ENCODE results near the gene CCDC149. TPM values are rescaled to one million over a fixed set of nuclear protein-coding genes. Genes with fewer than 3 reads are reported as not detected.

Gene CCDC149
- total RNA-seq, 1 experiment from 2014 or later = 3.6 TPM

DNA sequence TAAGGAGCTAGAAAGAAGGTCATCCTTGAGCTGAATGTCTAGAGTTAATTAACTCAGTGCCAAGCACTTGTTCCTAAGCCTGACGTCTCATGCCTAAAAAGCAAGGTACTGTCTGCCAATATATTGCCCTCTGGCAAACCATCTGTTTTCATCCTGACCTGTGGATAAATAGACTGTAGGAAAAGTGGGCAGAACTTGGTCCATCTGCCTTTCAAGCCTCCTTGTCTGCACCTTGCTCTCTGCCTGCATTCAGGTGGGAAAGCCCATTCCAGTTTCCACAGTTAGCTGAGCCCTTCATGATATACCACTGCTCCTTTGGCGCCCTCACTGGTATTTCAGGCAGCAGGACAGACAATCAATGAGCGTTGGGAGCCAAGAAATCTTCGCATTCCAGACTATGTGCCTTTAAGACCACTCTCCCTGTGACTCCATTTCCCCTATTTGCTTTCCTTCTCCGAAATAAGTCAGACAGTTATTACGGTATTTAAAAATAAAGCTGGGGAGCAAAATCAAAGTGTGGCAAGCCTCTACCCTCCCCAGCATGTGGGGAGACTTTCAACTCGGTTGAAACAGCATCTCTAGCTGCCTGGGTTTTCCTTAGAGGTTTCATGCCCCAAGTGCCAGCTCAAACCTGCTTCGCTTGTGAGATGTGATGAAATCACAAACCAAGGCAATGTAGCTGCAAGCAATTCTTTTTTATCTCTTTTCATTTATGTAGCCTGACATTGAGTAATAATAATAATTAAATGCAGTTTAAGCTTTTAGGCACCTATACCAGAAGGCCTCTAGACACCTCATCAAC, 2.5 kb upstream of the CCDC149 start:
- TF ChIP-seq SIN3A (IDR thresholded peaks at IDR 0.05; ENCODE audit: borderline replicate concordance, insufficient read depth, low read depth, low read length) = no peak
- TF ChIP-seq, protein P1, sequence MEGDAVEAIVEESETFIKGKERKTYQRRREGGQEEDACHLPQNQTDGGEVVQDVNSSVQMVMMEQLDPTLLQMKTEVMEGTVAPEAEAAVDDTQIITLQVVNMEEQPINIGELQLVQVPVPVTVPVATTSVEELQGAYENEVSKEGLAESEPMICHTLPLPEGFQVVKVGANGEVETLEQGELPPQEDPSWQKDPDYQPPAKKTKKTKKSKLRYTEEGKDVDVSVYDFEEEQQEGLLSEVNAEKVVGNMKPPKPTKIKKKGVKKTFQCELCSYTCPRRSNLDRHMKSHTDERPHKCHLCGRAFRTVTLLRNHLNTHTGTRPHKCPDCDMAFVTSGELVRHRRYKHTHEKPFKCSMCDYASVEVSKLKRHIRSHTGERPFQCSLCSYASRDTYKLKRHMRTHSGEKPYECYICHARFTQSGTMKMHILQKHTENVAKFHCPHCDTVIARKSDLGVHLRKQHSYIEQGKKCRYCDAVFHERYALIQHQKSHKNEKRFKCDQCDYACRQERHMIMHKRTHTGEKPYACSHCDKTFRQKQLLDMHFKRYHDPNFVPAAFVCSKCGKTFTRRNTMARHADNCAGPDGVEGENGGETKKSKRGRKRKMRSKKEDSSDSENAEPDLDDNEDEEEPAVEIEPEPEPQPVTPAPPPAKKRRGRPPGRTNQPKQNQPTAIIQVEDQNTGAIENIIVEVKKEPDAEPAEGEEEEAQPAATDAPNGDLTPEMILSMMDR (IDR thresholded peaks at IDR 0.05) = peak; percentile 30; the same call in 1 of the 2 replicates
- TF ChIP-seq, protein P2, sequence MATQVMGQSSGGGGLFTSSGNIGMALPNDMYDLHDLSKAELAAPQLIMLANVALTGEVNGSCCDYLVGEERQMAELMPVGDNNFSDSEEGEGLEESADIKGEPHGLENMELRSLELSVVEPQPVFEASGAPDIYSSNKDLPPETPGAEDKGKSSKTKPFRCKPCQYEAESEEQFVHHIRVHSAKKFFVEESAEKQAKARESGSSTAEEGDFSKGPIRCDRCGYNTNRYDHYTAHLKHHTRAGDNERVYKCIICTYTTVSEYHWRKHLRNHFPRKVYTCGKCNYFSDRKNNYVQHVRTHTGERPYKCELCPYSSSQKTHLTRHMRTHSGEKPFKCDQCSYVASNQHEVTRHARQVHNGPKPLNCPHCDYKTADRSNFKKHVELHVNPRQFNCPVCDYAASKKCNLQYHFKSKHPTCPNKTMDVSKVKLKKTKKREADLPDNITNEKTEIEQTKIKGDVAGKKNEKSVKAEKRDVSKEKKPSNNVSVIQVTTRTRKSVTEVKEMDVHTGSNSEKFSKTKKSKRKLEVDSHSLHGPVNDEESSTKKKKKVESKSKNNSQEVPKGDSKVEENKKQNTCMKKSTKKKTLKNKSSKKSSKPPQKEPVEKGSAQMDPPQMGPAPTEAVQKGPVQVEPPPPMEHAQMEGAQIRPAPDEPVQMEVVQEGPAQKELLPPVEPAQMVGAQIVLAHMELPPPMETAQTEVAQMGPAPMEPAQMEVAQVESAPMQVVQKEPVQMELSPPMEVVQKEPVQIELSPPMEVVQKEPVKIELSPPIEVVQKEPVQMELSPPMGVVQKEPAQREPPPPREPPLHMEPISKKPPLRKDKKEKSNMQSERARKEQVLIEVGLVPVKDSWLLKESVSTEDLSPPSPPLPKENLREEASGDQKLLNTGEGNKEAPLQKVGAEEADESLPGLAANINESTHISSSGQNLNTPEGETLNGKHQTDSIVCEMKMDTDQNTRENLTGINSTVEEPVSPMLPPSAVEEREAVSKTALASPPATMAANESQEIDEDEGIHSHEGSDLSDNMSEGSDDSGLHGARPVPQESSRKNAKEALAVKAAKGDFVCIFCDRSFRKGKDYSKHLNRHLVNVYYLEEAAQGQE (IDR thresholded peaks at IDR 0.05; ENCODE audit: insufficient read depth in 1 of 2, low read depth in 2 of 2, low read length in 1 of 2) = no peak
- no peak overlapping the region for H3K27ac ChIP-seq (ENCODE audit: low read length)
- in situ Hi-C loops (cut with HindIII; ENCODE audit: low pct_unique_long_range_greater_than_20kb, low sequenced_read_pairs) = no loop called here
- intact Hi-C loops (cut with micrococcal nuclease; ENCODE audit: unreplicated experiment) = no loop called here
- DNase-seq (ENCODE audit: low read depth, low spot score) (no peak), ATAC-seq (no peak)
- CTCF ChIA-PET = no interaction called here
- no peaks in the 10 kb centered on the region for H3K4me1 ChIP-seq (ENCODE audit: control insufficient read depth, insufficient read depth, low read length)
- H3K4me3 ChIP-seq (ENCODE audit: low read depth in 2 of 2, low read length in 2 of 2) = no peak overlapping the region
- H3K27me3 ChIP-seq (ENCODE audit: control insufficient read depth, insufficient read depth, low read length) = no peaks in the 10 kb centered on the region
- H3K36me3 ChIP-seq (ENCODE audit: control insufficient read depth, insufficient read depth, low read length) = no peaks in the 10 kb centered on the region
- no TSS peak for BruUV-seq (replicated peaks)
- H3K9me3 ChIP-seq (ENCODE audit: control insufficient read depth, insufficient read depth, low read depth, low read length) = no peaks in the 10 kb centered on the region
- POLR2A ChIA-PET = no interaction called here

DNA sequence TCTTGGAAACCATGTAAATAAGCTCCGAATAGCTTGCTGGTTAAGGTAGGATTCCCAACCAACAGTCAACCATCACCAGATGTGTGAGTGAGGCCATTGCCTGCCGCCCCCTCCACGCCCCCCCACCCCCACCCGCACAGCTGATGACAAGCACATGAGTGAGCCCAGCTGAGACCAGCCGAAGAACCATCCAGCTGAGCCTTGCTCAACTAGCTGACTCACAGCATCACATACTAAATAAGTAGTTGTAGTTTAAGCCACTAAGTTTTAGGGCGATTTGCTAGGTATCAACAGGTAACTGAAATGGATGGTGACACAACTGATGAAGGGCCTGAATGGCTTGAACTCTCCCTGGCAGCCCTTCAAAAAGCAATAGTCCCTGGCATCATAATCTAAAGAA, 1.6 kb upstream of the CCDC149 start:
- ChIA-PET POLR2A (no interaction called here), CTCF (no interaction called here)
- BruUV-seq (replicated peaks) = no TSS peak

More for the DNA sequence above, 1.6 kb upstream of the CCDC149 start:
- intact Hi-C loops (cut with micrococcal nuclease; ENCODE audit: unreplicated experiment) = no loop called here
- no peak overlapping the region for H3K27ac ChIP-seq (ENCODE audit: low read length)
- ATAC-seq (no peak), DNase-seq (ENCODE audit: low read depth, low spot score) (no peak)
- H3K4me1 ChIP-seq (ENCODE audit: control insufficient read depth, insufficient read depth, low read length) = no peaks in the 10 kb centered on the region
- no peaks in the 10 kb centered on the region for H3K9me3 ChIP-seq (ENCODE audit: control insufficient read depth, insufficient read depth, low read depth, low read length)
- no peak overlapping the region for H3K4me3 ChIP-seq (ENCODE audit: low read depth in 2 of 2, low read length in 2 of 2)
- no peak for TF ChIP-seq SIN3A (IDR thresholded peaks at IDR 0.05; ENCODE audit: borderline replicate concordance, insufficient read depth, low read depth, low read length)
- no peak for TF ChIP-seq TCF7L2 (IDR thresholded peaks at IDR 0.05; ENCODE audit: low read depth, low read length)
- TF ChIP-seq, protein P1 (IDR thresholded peaks at IDR 0.05) = no peak
- TF ChIP-seq, protein P2 (IDR thresholded peaks at IDR 0.05; ENCODE audit: insufficient read depth in 1 of 2, low read depth in 2 of 2, low read length in 1 of 2) = no peak
- TF ChIP-seq POLR2AphosphoS5 (IDR thresholded peaks at IDR 0.05; ENCODE audit: low read depth, low read length) = no peak
- H3K27me3 ChIP-seq (ENCODE audit: control insufficient read depth, insufficient read depth, low read length) = no peaks in the 10 kb centered on the region
- no peaks in the 10 kb centered on the region for H3K36me3 ChIP-seq (ENCODE audit: control insufficient read depth, insufficient read depth, low read length)
- in situ Hi-C loops (cut with HindIII; ENCODE audit: low pct_unique_long_range_greater_than_20kb, low sequenced_read_pairs) = no loop called here

All from Panc1 (cell line).